ENCODE results near the gene TSC22D4. TPM values are rescaled to one million over a fixed set of nuclear protein-coding genes. Genes with fewer than 3 reads are reported as not detected.

Gene TSC22D4
- total and polyA plus RNA-seq, 2 donors (not counting 3 experiments of a cell fraction or from before 2014, with no cell fraction given), result 40.1 to 84.4 TPM

DNA sequence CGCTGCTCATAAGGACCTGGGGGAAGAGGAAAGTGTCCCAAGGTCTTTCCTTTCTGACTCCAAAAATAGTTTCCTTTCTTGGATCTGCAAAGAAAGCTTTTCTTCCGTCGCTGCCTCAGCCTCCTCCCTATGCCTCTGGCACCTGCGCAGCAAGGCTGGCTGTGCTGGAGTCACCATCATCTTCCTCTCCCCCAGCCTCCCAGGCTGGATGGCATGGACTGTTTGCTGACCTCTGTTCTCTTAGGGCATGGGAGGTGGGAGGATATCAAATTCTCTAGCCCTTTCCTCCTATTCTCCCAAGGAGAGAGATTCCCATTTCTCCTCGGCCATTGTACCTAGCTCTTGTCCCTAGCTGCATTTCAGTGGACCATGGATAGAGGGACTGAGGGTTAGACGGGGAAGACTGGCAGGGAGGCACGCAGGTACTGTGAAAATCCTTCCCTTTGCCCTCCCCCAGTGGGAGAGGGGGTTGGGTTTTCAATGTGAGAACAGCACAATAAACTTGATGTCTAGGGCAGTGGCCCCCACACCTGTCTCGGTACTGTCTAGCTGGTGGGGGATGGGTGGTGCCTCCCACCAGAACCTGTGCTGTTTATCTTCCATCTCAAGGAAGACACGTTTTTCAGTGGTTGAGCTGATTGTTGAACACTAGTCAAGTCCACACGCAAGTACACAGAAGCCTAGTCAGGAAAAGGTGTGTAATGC is 45.3 kb downstream of the TSC22D4 start:
- ChIA-PET POLR2A (interaction anchor here (1.4 kb wide), 1 partner anchor 11 kb away, joined by 3 read pairs; no protein-coding TSS in a partner anchor), CTCF (no interaction called here)
- dilution Hi-C loops (cut with MboI; ENCODE audit: extremely low pct_ligation_motif_present, low sequenced_read_pairs) (no loop called here), intact Hi-C loops (cut with micrococcal nuclease) (no loop called here)
- peaks cover 49% of the 10 kb centered on the region for H3K79me2 ChIP-seq (ENCODE audit: control insufficient read depth, insufficient read depth, low read length)
- BruUV-seq (replicated peaks), result no TSS peak
- H3K9ac ChIP-seq (replicated peaks; ENCODE audit: extremely low read depth, insufficient read depth, low read length), result no peak overlapping the region
- H3K9me1 ChIP-seq (replicated peaks; ENCODE audit: control insufficient read depth, extremely low read depth, insufficient read depth, low read length), result no peaks in the 10 kb centered on the region
- H3K9me3 ChIP-seq (replicated peaks; ENCODE audit: control insufficient read depth, insufficient read depth, low read length), result no peaks in the 10 kb centered on the region
- TF ChIP-seq MYC (IDR thresholded peaks at IDR 0.05; ENCODE audit: low read depth, low read length), result no peak
- TF ChIP-seq POLR2A (IDR thresholded peaks at IDR 0.05; ENCODE audit: low read depth, low read length), result peak; percentile 54
- H3K4me2 ChIP-seq (ENCODE audit: insufficient read depth, low read length), result no peak overlapping the region
- DNase-seq (ENCODE audit: low read depth, low spot score) (no peak), FAIRE-seq (no peak)
- H2AFZ ChIP-seq (ENCODE audit: low read depth, low read length), result no peak overlapping the region
- H3K4me1 ChIP-seq (ENCODE audit: control insufficient read depth, extremely low read depth, insufficient read depth, low read length), result peaks cover 28% of the 10 kb centered on the region
- H3K27me3 ChIP-seq (ENCODE audit: control insufficient read depth in 2 of 2, insufficient read depth in 2 of 2, low read length in 2 of 2), result no peaks in the 10 kb centered on the region
- no peak overlapping the region for H3K4me3 ChIP-seq (replicated peaks in 1 of 3; ENCODE audit: insufficient read depth in 1 of 3, low read depth in 1 of 3, low read length in 3 of 3)
- H4K20me1 ChIP-seq (replicated peaks; ENCODE audit: control insufficient read depth, extremely low read depth, insufficient read depth, low read length), result no peaks in the 10 kb centered on the region
- peaks cover 5 to 20% of the 10 kb centered on the region in 2 experiments for H3K36me3 ChIP-seq (ENCODE audit: control insufficient read depth in 2 of 2, extremely low read depth in 1 of 2, insufficient read depth in 2 of 2, low read length in 2 of 2)
- H3K27ac ChIP-seq (ENCODE audit: insufficient read depth, low read depth, low read length), result no peak overlapping the region

DNA sequence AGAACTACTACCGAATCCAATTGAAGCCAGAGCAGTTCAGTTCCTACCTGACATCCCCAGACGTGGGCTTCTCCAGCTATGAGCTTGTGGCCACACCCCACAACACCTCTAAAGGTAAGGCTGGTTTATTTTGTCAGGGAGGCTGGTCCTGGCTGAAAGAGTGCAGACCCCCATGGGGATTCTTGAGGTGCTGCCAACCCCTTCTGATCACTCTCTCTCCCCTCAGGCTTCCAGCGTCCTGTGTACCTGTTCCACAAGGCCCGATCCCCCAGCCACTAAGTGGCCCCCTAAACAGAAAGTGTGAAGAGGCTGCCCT is 45.8 kb downstream of the TSC22D4 start:
- Histone ChIP-seq H2AFZ (ENCODE audit: low read depth, low read length) (no peak overlapping the region), H3K9ac (replicated peaks; ENCODE audit: extremely low read depth, insufficient read depth, low read length) (no peak overlapping the region), H3K27ac (ENCODE audit: insufficient read depth, low read depth, low read length) (no peak overlapping the region), H3K9me3 (replicated peaks; ENCODE audit: control insufficient read depth, insufficient read depth, low read length) (no peaks in the 10 kb centered on the region), H3K79me2 (ENCODE audit: control insufficient read depth, insufficient read depth, low read length) (peaks cover 49% of the 10 kb centered on the region), H3K4me1 (ENCODE audit: control insufficient read depth, extremely low read depth, insufficient read depth, low read length) (peaks cover 28% of the 10 kb centered on the region), H4K20me1 (replicated peaks; ENCODE audit: control insufficient read depth, extremely low read depth, insufficient read depth, low read length) (no peaks in the 10 kb centered on the region), H3K36me3 (ENCODE audit: control insufficient read depth in 2 of 2, extremely low read depth in 1 of 2, insufficient read depth in 2 of 2, low read length in 2 of 2) (peaks cover 5 to 20% of the 10 kb centered on the region in 2 experiments), H3K9me1 (replicated peaks; ENCODE audit: control insufficient read depth, extremely low read depth, insufficient read depth, low read length) (no peaks in the 10 kb centered on the region), H3K4me3 (replicated peaks in 1 of 3; ENCODE audit: insufficient read depth in 1 of 3, low read depth in 1 of 3, low read length in 3 of 3) (no peak overlapping the region), H3K27me3 (ENCODE audit: control insufficient read depth in 2 of 2, insufficient read depth in 2 of 2, low read length in 2 of 2) (no peaks in the 10 kb centered on the region), H3K4me2 (ENCODE audit: insufficient read depth, low read length) (no peak overlapping the region)
- intact Hi-C loops (cut with micrococcal nuclease) (no loop called here), dilution Hi-C loops (cut with MboI; ENCODE audit: extremely low pct_ligation_motif_present, low sequenced_read_pairs) (no loop called here)
- no peak for TF ChIP-seq JUN (IDR thresholded peaks at IDR 0.05; ENCODE audit: borderline replicate concordance, insufficient read depth, insufficient read length, low read depth)
- CTCF ChIA-PET, result no interaction called here
- DNase-seq (ENCODE audit: low read depth, low spot score), result no peak
- BruUV-seq (replicated peaks), result no TSS peak
- POLR2A ChIA-PET, result interaction anchor here (0.6 to 1.4 kb wide), 2 partner anchors 11 to 379 kb away, joined by 3 to 4 read pairs; no protein-coding TSS in a partner anchor
- FAIRE-seq, result no peak
